C1 segment of cervical spinal cord (tissue), 14 donors: ENCODE data around the gene CRELD2.

Source experiments
- DNase-seq, 14 donors: peaks; one replicate each; lab custom pipeline; 2025; lab: John Stamatoyannopoulos, UW

CRELD2 gene, protein sequence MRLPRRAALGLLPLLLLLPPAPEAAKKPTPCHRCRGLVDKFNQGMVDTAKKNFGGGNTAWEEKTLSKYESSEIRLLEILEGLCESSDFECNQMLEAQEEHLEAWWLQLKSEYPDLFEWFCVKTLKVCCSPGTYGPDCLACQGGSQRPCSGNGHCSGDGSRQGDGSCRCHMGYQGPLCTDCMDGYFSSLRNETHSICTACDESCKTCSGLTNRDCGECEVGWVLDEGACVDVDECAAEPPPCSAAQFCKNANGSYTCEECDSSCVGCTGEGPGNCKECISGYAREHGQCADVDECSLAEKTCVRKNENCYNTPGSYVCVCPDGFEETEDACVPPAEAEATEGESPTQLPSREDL

DNA sequence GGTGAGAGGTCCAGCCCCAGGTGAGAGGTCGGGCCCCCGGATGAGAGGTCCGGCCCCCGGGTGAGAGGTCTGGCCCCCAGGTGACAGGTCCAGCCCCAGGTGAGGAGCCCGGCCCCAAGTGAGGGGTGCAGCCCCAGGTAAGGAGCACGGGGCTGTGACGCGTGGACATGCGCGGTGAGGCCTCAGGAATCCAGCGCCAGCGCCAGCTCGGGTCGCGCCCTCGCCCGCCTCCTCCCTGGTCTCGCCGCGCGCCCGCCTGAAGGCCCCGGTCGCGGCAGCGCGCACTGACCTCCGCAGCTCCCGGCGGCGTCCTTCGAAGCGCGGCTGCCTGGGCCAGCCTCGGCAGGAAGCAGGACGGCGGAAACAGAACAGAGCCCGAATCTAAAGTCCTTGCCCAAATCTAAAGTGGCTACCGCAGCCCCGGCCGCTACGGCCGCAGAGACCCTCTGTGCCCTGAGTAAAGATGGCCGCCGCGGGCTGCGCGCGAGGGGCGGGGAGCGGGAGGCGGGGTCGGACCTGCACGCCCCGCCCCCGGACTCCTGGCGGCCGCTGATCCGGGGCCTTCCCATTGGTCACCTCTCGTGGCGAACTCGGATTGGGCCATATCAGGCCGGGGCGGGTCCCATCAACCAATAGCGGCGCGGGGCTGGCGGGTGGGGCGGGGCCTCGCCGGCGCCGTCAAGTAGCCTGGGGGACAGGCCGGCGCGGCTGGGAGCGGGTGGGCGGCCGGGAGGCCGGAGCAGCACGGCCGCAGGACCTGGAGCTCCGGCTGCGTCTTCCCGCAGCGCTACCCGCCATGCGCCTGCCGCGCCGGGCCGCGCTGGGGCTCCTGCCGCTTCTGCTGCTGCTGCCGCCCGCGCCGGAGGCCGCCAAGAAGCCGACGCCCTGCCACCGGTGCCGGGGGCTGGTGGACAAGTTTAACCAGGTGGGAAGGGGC, at the start of gene CRELD2, which contains the start of gene ALG12:
TSS of gene CRELD2 (plus strand) at position 661 of the 937 bp plus-strand sequence. CDS start at position 797, 136 bp downstream.
TSS of gene ALG12 (minus strand) at position 465 of the 937 bp plus-strand sequence. CDS start 4,673 bp downstream, outside the sequence.
- DNase-seq: peak; percentile 55 to 98 (median 94)

DNA sequence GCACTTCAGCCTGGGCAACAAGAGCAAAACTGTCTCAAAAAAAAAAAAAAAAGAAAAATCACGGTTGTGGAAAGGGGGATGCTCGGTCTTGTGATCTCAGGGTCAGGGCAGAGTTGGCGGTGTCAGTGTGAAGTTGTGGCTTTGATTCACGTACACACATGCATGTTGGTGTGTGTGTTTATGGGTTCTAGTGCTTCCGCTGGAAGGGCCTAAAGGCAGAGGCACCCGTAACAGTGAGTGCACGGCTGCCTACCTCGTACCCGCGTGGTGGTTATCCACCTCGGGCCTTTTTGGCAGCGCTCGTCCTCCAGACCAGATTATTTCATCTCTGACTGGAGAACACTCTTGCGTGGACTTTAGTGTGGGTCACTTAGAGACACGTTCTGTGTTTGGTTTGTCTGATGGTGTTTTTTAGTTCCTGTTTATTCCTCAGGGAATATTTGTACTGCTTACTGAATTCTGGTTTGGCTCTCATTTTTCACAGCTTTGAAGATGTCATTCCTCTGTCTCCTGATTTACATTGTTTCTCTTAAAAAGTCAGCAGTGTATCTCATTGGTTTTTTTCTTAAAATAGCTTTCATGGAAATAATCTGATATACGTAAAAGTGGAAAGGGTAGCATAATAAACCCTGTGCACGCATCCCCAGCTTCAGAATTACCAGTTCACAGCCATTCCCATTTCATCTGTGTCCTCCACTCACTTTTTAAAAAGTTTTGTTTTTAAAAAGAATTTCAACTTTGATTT, 49.2 kb upstream of the CRELD2 start:
- DNase-seq: no peak

- DNase-seq: no peak
These were observed 48.4 kb upstream of the CRELD2 start for GRCh38 chr22:49869845-49870712.

DNA sequence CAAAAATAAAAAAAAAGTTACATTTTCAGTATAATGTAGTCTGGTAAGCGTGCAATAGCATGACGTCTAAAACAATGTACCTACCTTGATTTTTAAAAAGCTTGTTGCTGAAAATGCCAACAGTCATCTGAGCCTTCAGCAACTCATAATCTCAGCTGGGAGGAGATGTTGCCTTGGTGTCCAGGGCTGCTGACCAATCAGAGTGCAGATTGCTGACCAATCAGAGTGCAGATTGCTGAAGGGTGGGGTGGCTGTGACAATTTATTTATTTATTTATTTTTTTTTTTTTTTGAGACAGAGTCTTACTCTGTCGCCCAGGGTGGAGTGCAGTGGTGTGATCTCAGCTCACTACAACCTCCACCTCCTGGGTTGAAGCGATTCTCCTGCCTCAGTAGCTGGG, 47.0 kb upstream of the CRELD2 start:
- no peak for DNase-seq

GRCh38 chr22:49872347-49872746, 46.1 kb upstream of the CRELD2 start:
- no peak for DNase-seq

GRCh38 chr22:49873228-49873940, 45.0 kb upstream of the CRELD2 start:
- DNase-seq: no peak

DNA sequence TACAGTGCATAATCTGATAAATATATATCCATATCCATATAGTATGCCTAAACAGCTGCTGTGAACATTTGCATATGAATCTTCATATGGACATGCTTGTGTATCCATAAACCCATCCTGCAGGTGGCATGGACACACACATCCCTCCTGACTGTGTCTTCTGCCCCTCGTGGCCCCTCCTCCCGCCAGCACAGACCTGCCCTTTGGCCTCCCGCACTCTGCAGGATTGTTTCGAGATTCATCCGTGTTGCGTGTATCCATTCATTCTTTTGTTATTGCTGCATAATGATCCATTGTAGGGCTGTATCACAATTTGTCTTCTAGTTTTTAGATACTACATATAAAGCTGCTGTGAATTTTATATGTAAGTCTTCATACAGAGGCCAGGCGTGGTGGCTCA, 40.8 kb upstream of the CRELD2 start:
- DNase-seq: no peak

GRCh38 chr22:49878206-49878605, 40.2 kb upstream of the CRELD2 start:
- DNase-seq: no peak

GRCh38 chr22:49879871-49880270, 38.6 kb upstream of the CRELD2 start:
- no peak for DNase-seq

- no peak for DNase-seq
These were observed 38.2 kb upstream of the CRELD2 start for GRCh38 chr22:49880281-49880680.

DNA sequence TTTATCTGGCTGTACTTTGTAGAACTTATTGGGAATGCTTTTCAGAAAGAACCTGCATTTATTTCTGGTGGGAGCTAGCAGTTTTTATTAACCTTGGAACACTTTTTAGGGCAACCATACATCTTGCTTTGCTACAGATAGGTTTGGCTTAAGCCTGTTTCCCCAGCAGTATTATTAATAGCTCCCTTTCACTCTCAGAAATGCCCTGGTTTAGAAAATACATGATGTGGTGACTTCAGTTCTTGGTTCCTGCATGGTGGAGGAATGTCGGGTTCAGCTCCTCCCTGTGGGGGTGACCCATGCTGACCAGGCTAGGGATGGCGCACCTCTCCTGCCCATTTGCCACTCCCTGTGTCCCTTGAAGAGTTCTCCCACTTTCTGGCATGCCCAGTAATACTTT, 36.6 kb upstream of the CRELD2 start:
- no peak for DNase-seq

DNA sequence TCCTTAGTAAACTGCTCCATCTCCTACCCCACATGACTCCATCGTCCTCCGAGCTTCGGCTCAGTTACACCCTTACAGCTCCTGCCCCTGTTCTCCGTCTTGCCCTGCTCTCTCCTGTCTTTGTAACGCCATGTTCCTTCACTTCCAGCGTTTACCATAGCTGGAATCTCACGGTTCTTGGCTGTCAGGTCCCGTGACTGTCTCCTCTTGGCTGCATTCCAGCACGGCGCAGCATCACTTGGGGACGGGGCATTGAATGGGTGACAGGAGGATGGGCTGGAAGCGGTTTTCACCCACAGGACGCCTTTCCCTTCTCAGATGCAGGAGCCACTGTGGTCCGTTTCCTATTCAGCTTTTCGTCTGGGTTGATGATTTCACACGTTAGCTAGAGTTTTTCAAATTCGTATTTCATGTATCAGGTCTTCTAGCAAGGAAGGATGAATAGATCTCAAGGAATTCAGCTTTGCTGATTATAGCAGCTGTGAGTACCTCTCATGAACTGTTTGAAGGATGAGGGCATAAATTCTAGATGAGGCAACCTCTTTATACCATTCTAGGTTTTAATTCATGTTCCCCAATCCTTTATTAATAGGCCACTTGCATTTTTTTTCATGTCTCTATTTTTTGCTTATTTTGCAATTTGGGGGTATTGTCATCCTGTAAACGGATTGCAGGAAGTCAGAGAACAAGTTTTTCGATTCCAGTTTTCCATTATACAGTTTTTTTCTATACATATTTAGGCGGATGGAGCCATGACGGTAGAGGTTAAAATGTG, 35.7 kb upstream of the CRELD2 start:
- DNase-seq: peak in 1 of 14 donors; percentile 2

- no peak for DNase-seq
These were observed 35.2 kb upstream of the CRELD2 start for GRCh38 chr22:49883294-49883640.

DNA sequence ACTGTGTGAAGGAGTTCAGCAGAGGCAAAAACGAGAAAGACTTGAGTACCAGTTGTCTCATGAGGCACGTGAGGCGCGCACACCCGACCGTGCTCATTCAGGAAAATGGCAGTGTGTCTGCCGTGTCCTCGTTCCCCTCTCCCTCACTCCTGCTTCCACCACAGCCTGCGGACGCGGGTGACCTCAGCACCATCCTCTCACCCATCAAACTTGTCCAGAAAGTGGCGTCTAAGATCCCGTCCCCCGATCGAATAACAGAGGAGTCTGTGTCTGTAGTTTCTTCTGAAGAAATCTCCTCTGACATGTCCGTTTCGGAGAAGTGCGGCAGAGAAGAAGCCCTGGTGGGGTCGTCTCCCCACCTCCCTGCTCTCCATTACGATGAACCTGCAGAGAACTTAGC, 34.4 kb upstream of the CRELD2 start:
- DNase-seq: no peak

- DNase-seq: peak in 1 of 14 donors; percentile 16
These were observed 33.8 kb upstream of the CRELD2 start for GRCh38 chr22:49884503-49885260.

GRCh38 chr22:49885281-49885680, 33.2 kb upstream of the CRELD2 start:
- DNase-seq: no peak

- no peak for DNase-seq
These were observed 32.6 kb upstream of the CRELD2 start for GRCh38 chr22:49885881-49886280.

DNA sequence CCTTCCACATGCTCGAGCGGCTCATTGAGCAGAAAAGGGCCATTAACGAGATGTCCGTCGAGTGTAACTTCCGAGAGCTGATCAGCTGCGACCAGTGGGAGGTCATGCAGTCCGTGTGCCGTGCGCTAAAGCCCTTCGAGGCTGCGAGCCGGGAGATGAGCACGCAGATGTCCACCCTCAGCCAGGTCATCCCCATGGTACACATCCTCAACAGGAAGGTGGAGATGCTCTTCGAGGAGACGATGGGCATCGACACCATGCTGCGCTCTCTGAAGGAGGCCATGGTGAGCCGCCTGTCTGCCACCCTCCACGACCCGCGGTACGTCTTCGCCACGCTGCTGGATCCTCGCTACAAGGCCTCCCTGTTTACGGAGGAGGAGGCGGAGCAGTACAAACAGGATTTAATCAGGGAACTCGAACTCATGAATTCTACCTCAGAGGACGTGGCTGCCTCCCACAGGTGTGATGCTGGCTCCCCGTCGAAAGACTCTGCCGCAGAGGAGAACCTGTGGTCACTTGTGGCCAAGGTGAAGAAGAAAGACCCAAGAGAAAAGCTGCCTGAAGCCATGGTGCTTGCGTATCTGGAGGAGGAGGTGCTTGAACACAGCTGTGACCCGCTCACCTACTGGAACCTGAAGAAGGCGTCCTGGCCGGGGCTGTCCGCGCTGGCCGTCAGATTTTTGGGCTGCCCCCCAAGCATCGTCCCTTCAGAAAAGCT, 31.9 kb upstream of the CRELD2 start:
- DNase-seq: no peak
